ENCODE measurements around the gene XIRP2.

Gene XIRP2

DNA sequence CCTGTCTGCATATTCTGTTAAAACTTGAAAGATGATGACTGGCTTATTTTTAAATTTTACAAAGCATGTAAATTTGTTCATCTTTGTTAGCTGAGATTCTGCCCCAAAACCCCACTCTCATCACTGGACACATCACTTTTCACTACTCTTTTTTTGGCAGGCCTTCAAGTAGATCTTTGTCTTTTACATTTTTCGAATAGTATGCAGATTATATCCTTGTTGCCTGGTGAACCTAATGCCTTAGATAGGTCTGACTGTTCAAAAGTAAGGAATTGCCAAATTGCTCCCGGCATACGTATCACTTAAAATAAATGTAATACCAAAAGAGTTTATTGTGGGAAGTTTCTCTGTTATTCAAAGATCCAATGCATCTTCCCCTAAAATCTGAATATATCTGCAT lies 303.3 kb downstream of the XIRP2 start:
- H3K4me1 Mint-ChIP-seq (ENCODE audit: low read depth): no peaks in the 10 kb centered on the region
- H3K27me3 Mint-ChIP-seq (ENCODE audit: low read depth): no peaks in the 10 kb centered on the region
- no peaks in the 10 kb centered on the region for H3K36me3 Mint-ChIP-seq (ENCODE audit: low read depth)
- DNase-seq (ENCODE audit: low spot score): no peak
- no peak overlapping the region for H3K27ac Mint-ChIP-seq
- H3K4me3 Mint-ChIP-seq: no peak overlapping the region
- no peaks in the 10 kb centered on the region for H3K9me3 Mint-ChIP-seq

DNA sequence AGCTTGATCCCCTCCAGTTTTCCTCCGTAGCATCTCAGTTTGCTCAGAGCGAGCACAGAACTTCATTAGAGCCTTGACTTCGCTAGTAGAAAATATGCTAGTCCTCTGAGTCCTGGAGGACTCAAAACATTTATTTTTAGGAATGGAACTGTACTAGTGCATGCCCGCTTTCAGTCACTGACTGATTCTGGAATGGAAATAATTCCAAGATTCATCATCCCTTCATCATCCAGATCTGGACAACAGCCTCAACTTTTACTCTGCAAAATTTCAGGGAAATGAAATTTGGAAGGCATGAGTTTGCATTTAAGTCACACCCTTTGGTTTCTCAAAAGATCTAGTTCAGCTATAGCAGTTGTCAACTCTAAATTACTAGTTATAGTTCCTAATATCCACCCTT lies 304.6 kb downstream of the XIRP2 start:
- Mint-ChIP-seq H3K4me1 (ENCODE audit: low read depth) (no peaks in the 10 kb centered on the region), H3K4me3 (no peak overlapping the region), H3K9me3 (no peaks in the 10 kb centered on the region), H3K27ac (no peak overlapping the region), H3K27me3 (ENCODE audit: low read depth) (no peaks in the 10 kb centered on the region), H3K36me3 (ENCODE audit: low read depth) (no peaks in the 10 kb centered on the region)
- DNase-seq (ENCODE audit: low spot score): no peak

DNA sequence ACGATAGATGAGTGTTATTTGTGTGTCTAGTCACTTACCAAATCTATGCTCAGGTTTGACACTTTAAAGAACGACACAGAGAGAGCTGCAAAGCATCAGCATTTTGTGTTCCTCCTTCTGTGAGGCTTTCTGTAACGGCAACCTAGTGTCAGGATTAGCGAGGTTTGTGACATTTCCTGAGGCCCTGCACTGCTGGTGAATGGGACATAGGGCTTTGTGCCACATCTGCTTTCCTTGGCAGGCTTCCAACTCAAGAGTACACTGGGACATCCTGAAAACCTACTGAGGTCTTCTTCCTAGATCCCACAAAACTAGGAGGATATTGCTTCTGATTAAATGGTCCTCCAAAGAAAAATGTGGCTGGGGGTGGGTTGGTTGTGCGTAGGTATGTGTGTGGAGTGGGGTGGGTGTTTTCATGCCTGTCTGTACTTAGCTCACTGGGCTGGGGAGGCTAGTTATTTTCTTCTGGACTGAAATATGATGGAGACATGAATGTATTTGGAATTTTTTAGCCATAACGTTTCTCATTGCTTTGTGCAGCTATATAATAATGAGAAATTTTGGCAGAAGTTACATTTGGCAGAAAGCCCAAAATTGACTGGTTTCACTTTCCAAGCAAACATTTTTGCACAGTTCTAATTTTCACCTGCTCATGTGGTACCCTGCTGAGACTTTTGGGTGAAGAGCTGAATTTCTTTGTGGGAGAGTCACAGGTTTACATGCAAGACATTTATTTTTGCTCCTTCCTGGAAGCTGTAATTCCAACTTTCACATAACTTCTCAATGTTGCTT lies 308.4 kb downstream of the XIRP2 start:
- no peaks in the 10 kb centered on the region for H3K27me3 Mint-ChIP-seq (ENCODE audit: low read depth)
- H3K27ac Mint-ChIP-seq: no peak overlapping the region
- no peaks in the 10 kb centered on the region for H3K9me3 Mint-ChIP-seq
- no peak for DNase-seq (ENCODE audit: low spot score)
- no peak overlapping the region for H3K4me3 Mint-ChIP-seq
- no peaks in the 10 kb centered on the region for H3K36me3 Mint-ChIP-seq (ENCODE audit: low read depth)
- no peaks in the 10 kb centered on the region for H3K4me1 Mint-ChIP-seq (ENCODE audit: low read depth)

- no peaks in the 10 kb centered on the region for H3K36me3 Mint-ChIP-seq (ENCODE audit: low read depth)
- no peak for DNase-seq (ENCODE audit: low spot score)
- H3K27me3 Mint-ChIP-seq (ENCODE audit: low read depth): no peaks in the 10 kb centered on the region
- H3K4me1 Mint-ChIP-seq (ENCODE audit: low read depth): no peaks in the 10 kb centered on the region
- no peak overlapping the region for H3K27ac Mint-ChIP-seq
- H3K9me3 Mint-ChIP-seq: no peaks in the 10 kb centered on the region
- H3K4me3 Mint-ChIP-seq: no peak overlapping the region
Measured at GRCh38 chr2:167198009-167198408, 309.7 kb downstream of the XIRP2 start.

DNA sequence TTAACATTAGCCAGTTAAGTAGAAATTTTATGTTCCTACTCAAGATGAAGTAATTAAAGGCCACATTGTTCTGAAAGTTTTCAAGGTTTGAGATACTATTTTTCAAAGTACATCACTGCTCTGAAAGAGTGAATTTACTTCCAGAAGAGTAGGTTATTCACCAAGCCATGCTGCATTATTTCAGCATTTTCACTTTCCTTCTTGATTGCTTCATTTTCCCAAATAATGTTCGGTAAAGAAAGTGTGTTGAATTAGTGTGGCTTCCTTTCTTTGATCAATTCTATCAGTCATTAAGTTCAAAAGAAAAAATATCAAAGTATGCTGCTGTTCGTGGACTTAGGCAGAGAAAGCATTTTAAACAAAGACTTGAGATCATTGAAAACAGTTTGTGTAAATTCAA lies 310.3 kb downstream of the XIRP2 start:
- Mint-ChIP-seq H3K4me3 (no peak overlapping the region), H3K9me3 (no peaks in the 10 kb centered on the region), H3K27me3 (ENCODE audit: low read depth) (no peaks in the 10 kb centered on the region), H3K36me3 (ENCODE audit: low read depth) (no peaks in the 10 kb centered on the region), H3K4me1 (ENCODE audit: low read depth) (no peaks in the 10 kb centered on the region), H3K27ac (no peak overlapping the region)
- no peak for DNase-seq (ENCODE audit: low spot score)

- H3K36me3 Mint-ChIP-seq (ENCODE audit: low read depth): no peaks in the 10 kb centered on the region
- H3K27ac Mint-ChIP-seq: no peak overlapping the region
- no peaks in the 10 kb centered on the region for H3K9me3 Mint-ChIP-seq
- H3K4me3 Mint-ChIP-seq: no peak overlapping the region
- no peak for DNase-seq (ENCODE audit: low spot score)
- H3K4me1 Mint-ChIP-seq (ENCODE audit: low read depth): no peaks in the 10 kb centered on the region
- H3K27me3 Mint-ChIP-seq (ENCODE audit: low read depth): no peaks in the 10 kb centered on the region
Measured at GRCh38 chr2:167200019-167200418, 311.7 kb downstream of the XIRP2 start.

GRCh38 chr2:167209784-167210183 lies 321.5 kb downstream of the XIRP2 start:
- Mint-ChIP-seq H3K27me3 (ENCODE audit: low read depth) (no peaks in the 10 kb centered on the region), H3K9me3 (no peaks in the 10 kb centered on the region), H3K4me1 (ENCODE audit: low read depth) (no peaks in the 10 kb centered on the region), H3K4me3 (no peak overlapping the region), H3K36me3 (ENCODE audit: low read depth) (no peaks in the 10 kb centered on the region), H3K27ac (no peak overlapping the region)
- no peak for DNase-seq (ENCODE audit: low spot score)

- DNase-seq (ENCODE audit: low spot score): no peak
- H3K4me3 Mint-ChIP-seq: no peak overlapping the region
- H3K4me1 Mint-ChIP-seq (ENCODE audit: low read depth): no peaks in the 10 kb centered on the region
- H3K27me3 Mint-ChIP-seq (ENCODE audit: low read depth): no peaks in the 10 kb centered on the region
- no peaks in the 10 kb centered on the region for H3K36me3 Mint-ChIP-seq (ENCODE audit: low read depth)
- no peaks in the 10 kb centered on the region for H3K9me3 Mint-ChIP-seq
- H3K27ac Mint-ChIP-seq: no peak overlapping the region
Measured at GRCh38 chr2:167212014-167212648, 323.9 kb downstream of the XIRP2 start.

DNA sequence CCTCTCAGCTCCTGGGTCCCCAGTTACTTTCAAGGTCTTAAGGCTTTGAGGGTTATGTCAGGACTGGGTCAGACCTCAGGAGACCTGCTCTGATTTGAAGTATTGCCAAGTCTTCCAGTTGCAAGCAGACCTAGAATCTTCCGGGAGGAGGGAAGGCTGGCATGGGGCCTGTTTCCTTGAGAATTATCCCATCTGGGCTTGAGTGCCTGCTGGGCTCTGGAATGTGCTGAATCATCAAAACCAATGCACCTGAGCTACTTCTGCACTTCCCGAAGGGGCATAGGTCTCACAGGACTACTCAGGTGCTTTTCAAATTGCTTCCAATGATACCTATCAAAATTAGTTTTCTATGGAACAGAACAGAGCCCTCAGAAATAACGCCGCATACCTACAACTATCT lies 327.3 kb downstream of the XIRP2 start:
- DNase-seq (ENCODE audit: low spot score): no peak
- Mint-ChIP-seq H3K4me1 (ENCODE audit: low read depth) (no peaks in the 10 kb centered on the region), H3K27ac (no peak overlapping the region), H3K4me3 (no peak overlapping the region), H3K9me3 (no peaks in the 10 kb centered on the region), H3K27me3 (ENCODE audit: low read depth) (no peaks in the 10 kb centered on the region), H3K36me3 (ENCODE audit: low read depth) (no peaks in the 10 kb centered on the region)

GRCh38 chr2:167237478-167237877 lies 349.2 kb downstream of the XIRP2 start:
- Mint-ChIP-seq H3K9me3 (no peaks in the 10 kb centered on the region), H3K4me1 (ENCODE audit: low read depth) (no peaks in the 10 kb centered on the region), H3K4me3 (no peak overlapping the region), H3K27ac (no peak overlapping the region), H3K36me3 (ENCODE audit: low read depth) (no peaks in the 10 kb centered on the region), H3K27me3 (ENCODE audit: low read depth) (no peaks in the 10 kb centered on the region)
- DNase-seq (ENCODE audit: low spot score): no peak

GRCh38 chr2:167240671-167241070 lies 352.4 kb downstream of the XIRP2 start:
- H3K27ac Mint-ChIP-seq: no peak overlapping the region
- no peak for DNase-seq (ENCODE audit: low spot score)
- H3K4me3 Mint-ChIP-seq: no peak overlapping the region
- H3K27me3 Mint-ChIP-seq (ENCODE audit: low read depth): no peaks in the 10 kb centered on the region
- no peaks in the 10 kb centered on the region for H3K36me3 Mint-ChIP-seq (ENCODE audit: low read depth)
- no peaks in the 10 kb centered on the region for H3K9me3 Mint-ChIP-seq
- H3K4me1 Mint-ChIP-seq (ENCODE audit: low read depth): no peaks in the 10 kb centered on the region

GRCh38 chr2:167249197-167249596 lies 360.9 kb downstream of the XIRP2 start:
- no peaks in the 10 kb centered on the region for H3K4me1 Mint-ChIP-seq (ENCODE audit: low read depth)
- H3K4me3 Mint-ChIP-seq: no peak overlapping the region
- H3K27me3 Mint-ChIP-seq (ENCODE audit: low read depth): no peaks in the 10 kb centered on the region
- no peaks in the 10 kb centered on the region for H3K9me3 Mint-ChIP-seq
- H3K36me3 Mint-ChIP-seq (ENCODE audit: low read depth): no peaks in the 10 kb centered on the region
- no peak overlapping the region for H3K27ac Mint-ChIP-seq
- DNase-seq (ENCODE audit: low spot score): no peak

- Mint-ChIP-seq H3K27ac (no peak overlapping the region), H3K27me3 (ENCODE audit: low read depth) (no peaks in the 10 kb centered on the region), H3K4me3 (no peak overlapping the region), H3K36me3 (ENCODE audit: low read depth) (no peaks in the 10 kb centered on the region), H3K4me1 (ENCODE audit: low read depth) (no peaks in the 10 kb centered on the region), H3K9me3 (no peaks in the 10 kb centered on the region)
- DNase-seq (ENCODE audit: low spot score): no peak
Measured at GRCh38 chr2:167253025-167253424, 364.7 kb downstream of the XIRP2 start.

DNA sequence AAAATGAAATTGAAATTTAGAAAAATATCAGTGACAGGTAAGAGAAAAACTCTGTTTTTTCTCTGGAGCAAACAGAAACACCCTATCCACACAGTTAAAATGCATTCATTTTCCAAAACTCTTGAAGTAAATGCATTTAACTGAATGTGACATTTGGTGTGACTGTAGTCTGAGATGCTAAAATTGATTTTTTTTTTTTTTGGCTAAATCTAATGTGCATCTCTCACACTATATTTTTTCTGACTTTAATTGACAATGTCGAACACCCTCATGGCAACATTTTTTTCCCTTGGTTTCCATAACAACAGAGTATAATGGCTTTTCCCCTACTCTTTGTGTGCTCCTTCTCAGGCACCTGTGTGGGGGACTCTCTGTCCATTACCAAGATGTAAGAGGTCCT lies 366.4 kb downstream of the XIRP2 start:
- DNase-seq (ENCODE audit: low spot score): no peak
- H3K36me3 Mint-ChIP-seq (ENCODE audit: low read depth): no peaks in the 10 kb centered on the region
- H3K4me3 Mint-ChIP-seq: no peak overlapping the region
- no peaks in the 10 kb centered on the region for H3K9me3 Mint-ChIP-seq
- no peaks in the 10 kb centered on the region for H3K4me1 Mint-ChIP-seq (ENCODE audit: low read depth)
- no peak overlapping the region for H3K27ac Mint-ChIP-seq
- no peaks in the 10 kb centered on the region for H3K27me3 Mint-ChIP-seq (ENCODE audit: low read depth)

DNA sequence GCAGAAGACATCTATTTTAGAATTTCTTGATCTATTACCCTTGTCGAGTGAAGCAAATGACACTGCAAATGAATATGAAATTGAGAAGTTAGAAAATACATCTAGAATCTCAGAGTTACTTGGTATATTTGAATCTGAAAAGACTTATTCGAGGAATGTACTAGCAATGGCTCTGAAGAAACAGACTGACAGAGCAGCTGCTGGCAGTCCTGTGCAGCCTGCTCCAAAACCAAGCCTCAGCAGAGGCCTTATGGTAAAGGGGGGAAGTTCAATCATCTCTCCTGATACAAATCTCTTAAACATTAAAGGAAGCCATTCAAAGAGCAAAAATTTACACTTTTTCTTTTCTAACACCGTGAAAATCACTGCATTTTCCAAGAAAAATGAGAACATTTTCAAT lies 370.4 kb downstream of the XIRP2 start:
- H3K27ac Mint-ChIP-seq: no peak overlapping the region
- no peaks in the 10 kb centered on the region for H3K4me1 Mint-ChIP-seq (ENCODE audit: low read depth)
- H3K27me3 Mint-ChIP-seq (ENCODE audit: low read depth): no peaks in the 10 kb centered on the region
- no peaks in the 10 kb centered on the region for H3K9me3 Mint-ChIP-seq
- no peak for DNase-seq (ENCODE audit: low spot score)
- no peak overlapping the region for H3K4me3 Mint-ChIP-seq
- H3K36me3 Mint-ChIP-seq (ENCODE audit: low read depth): no peaks in the 10 kb centered on the region

Data from T-helper 2 cell treated with Interferon-gamma antibody and Interleukin-4, amounts not matched to agents 5 μg/mL and 100 μg/mL, for 36 hours (primary cell).